AG09309 (cell line): ENCODE data around the gene TOR1AIP1.

ENCODE experiments used
- DNase-seq: peaks from one replicate; pipeline ENCODE4 v3.0.0-alpha.2; 2010; ENCODE audit warnings: low read depth
- H3K4me3 ChIP-seq: 2 replicates; pipeline ENCODE4 v1.5.1; 2011; ENCODE audit warnings: mild to moderate bottlenecking, low read depth, low read length, moderate library complexity; ENCODE audit not compliant: control insufficient read depth
- TF ChIP-seq, protein P1 (sequence below): IDR thresholded peaks from 2 replicates; pipeline ENCODE4 v1.5.1; 2011; ENCODE audit warnings: mild to moderate bottlenecking, low read depth, low read length, inconsistent platforms; ENCODE audit not compliant: insufficient read depth, control insufficient read depth; ENCODE audit errors: missing control alignments

The TOR1AIP1 gene

DNA sequence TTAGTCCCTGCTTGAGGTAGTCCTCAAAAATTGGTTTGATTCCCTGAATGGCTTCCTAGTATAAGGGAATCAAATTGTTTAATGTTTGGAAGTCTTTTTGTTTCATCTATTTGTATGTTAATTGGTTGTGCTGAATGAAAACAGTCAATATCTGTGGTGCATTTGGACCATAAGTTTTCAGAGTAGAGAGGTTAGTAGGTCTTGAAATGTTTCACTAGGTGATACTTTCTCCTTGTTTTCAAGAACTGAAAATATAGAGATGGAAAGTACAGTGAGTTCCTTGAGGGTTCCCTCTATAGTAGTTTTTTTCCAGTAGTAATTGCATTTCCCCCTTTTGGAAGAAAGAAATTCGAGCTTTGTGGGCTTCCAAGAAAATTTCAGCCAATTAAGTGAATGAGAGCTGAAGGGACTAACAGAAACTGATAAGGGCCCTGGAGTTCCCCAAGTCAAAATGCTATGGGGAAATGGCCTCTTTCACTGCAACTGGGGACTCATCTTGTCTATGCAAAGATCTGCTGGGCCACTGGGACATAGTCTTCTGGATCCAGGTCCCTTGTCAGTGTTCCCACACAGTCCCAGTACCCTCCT is 53.9 kb downstream of the TOR1AIP1 start:
- DNase-seq, result no peak
- no peak overlapping the region for H3K4me3 ChIP-seq
- TF ChIP-seq, protein P1, sequence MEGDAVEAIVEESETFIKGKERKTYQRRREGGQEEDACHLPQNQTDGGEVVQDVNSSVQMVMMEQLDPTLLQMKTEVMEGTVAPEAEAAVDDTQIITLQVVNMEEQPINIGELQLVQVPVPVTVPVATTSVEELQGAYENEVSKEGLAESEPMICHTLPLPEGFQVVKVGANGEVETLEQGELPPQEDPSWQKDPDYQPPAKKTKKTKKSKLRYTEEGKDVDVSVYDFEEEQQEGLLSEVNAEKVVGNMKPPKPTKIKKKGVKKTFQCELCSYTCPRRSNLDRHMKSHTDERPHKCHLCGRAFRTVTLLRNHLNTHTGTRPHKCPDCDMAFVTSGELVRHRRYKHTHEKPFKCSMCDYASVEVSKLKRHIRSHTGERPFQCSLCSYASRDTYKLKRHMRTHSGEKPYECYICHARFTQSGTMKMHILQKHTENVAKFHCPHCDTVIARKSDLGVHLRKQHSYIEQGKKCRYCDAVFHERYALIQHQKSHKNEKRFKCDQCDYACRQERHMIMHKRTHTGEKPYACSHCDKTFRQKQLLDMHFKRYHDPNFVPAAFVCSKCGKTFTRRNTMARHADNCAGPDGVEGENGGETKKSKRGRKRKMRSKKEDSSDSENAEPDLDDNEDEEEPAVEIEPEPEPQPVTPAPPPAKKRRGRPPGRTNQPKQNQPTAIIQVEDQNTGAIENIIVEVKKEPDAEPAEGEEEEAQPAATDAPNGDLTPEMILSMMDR, result no peak

DNA sequence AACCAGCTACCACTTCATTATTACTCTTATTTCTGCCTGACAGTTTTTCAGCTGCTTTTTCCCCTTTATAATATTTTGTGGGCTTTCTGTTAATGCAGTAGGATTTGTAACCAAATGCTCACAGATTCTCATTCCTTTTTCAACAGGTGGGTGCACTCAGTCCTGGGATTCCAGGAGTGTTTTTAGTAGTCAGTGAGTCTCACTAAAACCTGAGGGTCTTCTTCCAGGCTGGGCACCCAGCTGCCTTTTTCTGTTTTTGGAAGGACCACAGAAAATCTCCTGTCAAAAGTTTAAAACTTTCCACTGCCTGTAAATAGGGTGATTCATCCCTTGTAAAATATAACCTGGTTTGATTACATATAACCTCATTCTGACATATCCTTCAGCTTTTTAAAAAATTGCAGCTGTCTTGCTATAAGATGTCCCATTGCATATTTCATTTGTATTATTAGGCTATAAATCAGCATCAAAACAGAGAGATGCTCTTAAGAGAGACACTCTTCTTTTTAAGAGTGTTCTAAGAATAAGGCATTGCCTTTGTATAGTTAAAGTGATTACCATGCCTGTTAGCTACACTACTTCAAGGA is 55.7 kb downstream of the TOR1AIP1 start:
- DNase-seq, result no peak
- no peak overlapping the region for H3K4me3 ChIP-seq
- TF ChIP-seq, protein P1, result no peak

DNA sequence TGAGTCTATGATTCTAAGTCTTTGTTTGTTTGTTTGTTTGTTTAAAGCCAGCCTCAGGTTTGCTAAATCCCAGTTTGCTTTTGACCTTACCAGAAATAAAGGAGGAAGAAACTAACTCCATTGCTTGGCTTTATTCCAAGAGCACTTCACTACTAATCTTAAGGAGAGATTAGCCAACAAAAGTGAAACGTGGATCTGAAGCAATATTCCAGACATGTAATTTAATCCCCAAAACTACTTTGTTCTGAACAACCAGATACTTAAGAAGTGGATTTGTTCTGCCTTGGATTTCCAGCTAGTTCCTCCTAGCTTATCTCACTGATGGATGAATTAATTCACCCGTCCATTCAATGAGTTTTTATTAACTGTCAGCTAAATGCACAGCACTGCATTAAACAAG is 56.7 kb downstream of the TOR1AIP1 start:
- DNase-seq, result peak; percentile 37
- H3K4me3 ChIP-seq, result no peak overlapping the region
- TF ChIP-seq, protein P1, result no peak

DNA sequence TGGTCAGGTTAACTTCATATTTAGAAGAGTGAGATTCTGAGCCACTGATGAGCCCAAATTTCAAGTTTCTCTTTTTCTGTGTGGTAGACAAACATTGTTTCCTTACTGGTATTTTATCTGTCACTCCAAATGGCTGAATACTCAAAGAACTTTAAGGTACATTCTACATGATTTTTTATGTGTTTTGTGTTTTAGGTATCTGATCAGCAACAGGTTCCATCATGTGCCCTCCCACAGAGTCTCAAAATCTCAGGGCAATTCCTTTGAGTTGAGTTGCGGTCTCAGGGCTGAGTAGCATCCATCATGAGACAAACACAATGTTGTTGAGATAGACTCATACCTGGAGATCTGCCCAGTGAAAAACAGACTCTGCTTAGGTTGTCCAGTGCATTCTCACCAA is 57.9 kb downstream of the TOR1AIP1 start:
- TF ChIP-seq, protein P1, result no peak

DNA sequence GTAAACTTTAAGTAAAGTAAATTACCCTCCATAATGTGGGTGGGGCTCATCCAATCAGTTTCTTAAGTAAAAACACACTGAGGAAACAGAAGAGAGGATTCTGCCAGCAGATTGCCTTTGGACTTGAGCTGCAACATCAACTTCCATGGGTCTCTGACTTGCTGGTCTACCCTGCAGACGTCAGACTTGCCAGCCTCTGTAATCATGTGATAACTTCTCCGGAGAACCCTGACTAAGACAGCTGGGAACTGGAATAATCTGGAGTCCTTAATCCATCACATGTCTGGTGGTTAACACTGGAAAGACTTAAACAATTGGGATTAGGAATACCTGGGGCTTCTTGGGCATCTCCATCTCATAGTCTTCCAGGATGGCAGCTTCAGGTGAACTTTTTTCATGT is 59.4 kb downstream of the TOR1AIP1 start:
- no peak for DNase-seq
- TF ChIP-seq, protein P1, result no peak
- no peak overlapping the region for H3K4me3 ChIP-seq

More for the DNA sequence above, 57.9 kb downstream of the TOR1AIP1 start:
- DNase-seq, result no peak
- H3K4me3 ChIP-seq, result no peak overlapping the region

DNA sequence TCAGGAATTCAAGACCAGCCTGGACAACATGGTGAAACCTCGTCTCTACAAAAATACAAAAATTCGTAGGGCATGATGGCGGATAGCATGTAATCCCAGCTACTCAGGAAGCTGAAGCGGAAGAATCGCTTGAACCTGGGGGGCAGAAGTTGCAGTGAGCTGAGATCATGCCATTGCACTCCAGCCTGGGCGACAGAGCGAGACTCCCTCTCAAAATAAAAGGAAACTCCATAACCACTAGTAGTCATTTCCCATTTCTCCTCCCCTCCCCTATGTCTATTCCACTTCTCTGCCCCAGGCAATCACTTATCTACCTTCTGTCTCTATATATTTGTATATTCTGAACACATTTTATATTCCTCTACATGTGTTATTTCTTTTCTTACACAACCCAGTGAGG is 68.6 kb downstream of the TOR1AIP1 start:
- DNase-seq, result no peak
- no peak overlapping the region for H3K4me3 ChIP-seq
- TF ChIP-seq, protein P1, result no peak
